GM12878 (cell line): Measurements from ENCODE around the gene SH2B3. TPM values are rescaled to one million over a fixed set of nuclear protein-coding genes. Genes with fewer than 3 reads are reported as not detected.

Experiments
- BRCA1 ChIP-seq: IDR thresholded peaks from 2 replicates; pipeline ENCODE4 v1.6.1; 2011; ENCODE audit warnings: low read depth, low read length, improper control_type of control experiment
- NFYA ChIP-seq: IDR thresholded peaks from 2 replicates; pipeline ENCODE4 v1.6.1; 2011; ENCODE audit warnings: low read depth, mild to moderate bottlenecking, low read length, improper control_type of control experiment, borderline replicate concordance
- NR2C2 ChIP-seq: IDR thresholded peaks from 2 replicates; pipeline ENCODE4 v1.6.1; 2011; ENCODE audit warnings: borderline replicate concordance, low read depth; ENCODE audit not compliant: control insufficient read depth, insufficient read length
- NRF1 ChIP-seq: conservative IDR thresholded peaks from 2 replicates; pipeline ENCODE4 v1.6.1; 2011; ENCODE audit warnings: mild to moderate bottlenecking, low read depth, low read length, improper control_type of control experiment
- PAX8 ChIP-seq: fragments of 450-650 bp; IDR thresholded peaks from 2 replicates; pipeline ENCODE4 v1.6.1; 2017; ENCODE audit warnings: mild to moderate bottlenecking, moderate library complexity
- RUNX3 ChIP-seq: IDR thresholded peaks from 2 replicates; pipeline ENCODE4 v1.6.1; 2012; ENCODE audit warnings: low read length, inconsistent platforms
- polyA plus RNA-seq, 11 experiments: library from polyadenylated mRNA; depleted of rRNA in 4 of 11; unstranded in 6 of 11; stranded (reverse) in 5 of 11; fragments of >200 nt; fragmentation: Nextera tagmentation in 4 of 11; fragmentation: Illumina TruSeq in 1 of 11; extraction: Ambion mirVana in 4 of 11; extraction: Trizol in 1 of 11; gene quantifications; 1 replicate in 1 of 11; 2 replicates in 10 of 11; pipeline versions ENCODE4 v1.2.1 to v1.2.3, GENCODE V29; 2011 to 2016; ENCODE audit warnings: inconsistent platforms in 2 of 11, missing spikeins in 2 of 11, low read depth in 1 of 11
- total RNA-seq, 4 experiments: library from RNA; depleted of rRNA in 3 of 4; stranded (reverse); fragments of >200 nt in 3 of 4; fragmentation: Illumina TruSeq in 1 of 4; extraction: Trizol in 1 of 4; gene quantifications; 2 replicates each; pipeline versions ENCODE4 v1.2.1 to v1.2.3, GENCODE V29; 2013 to 2021
- TF ChIP-seq, protein P1 (sequence below): fragments of 450-650 bp; IDR thresholded peaks from 2 replicates; pipeline ENCODE4 v1.6.1; 2017; ENCODE audit warnings: borderline replicate concordance
- TF ChIP-seq, protein P2 (sequence below): fragments of 450-650 bp; formaldehyde crosslinking; IDR thresholded peaks from 2 replicates; pipeline ENCODE4 v1.4.0; 2022; ENCODE audit warnings: mild to moderate bottlenecking, moderate library complexity

SH2B3 gene
- total and polyA plus RNA-seq, 10 of the 15 experiments (the other 5 are each of a cell fraction or from before 2014, with no cell fraction given) = 5.8 to 46.4 (median 23.3) TPM

- TF ChIP-seq RUNX3 = no peak
- no peak for TF ChIP-seq NR2C2
- TF ChIP-seq NRF1 = no peak
- TF ChIP-seq, protein P1, sequence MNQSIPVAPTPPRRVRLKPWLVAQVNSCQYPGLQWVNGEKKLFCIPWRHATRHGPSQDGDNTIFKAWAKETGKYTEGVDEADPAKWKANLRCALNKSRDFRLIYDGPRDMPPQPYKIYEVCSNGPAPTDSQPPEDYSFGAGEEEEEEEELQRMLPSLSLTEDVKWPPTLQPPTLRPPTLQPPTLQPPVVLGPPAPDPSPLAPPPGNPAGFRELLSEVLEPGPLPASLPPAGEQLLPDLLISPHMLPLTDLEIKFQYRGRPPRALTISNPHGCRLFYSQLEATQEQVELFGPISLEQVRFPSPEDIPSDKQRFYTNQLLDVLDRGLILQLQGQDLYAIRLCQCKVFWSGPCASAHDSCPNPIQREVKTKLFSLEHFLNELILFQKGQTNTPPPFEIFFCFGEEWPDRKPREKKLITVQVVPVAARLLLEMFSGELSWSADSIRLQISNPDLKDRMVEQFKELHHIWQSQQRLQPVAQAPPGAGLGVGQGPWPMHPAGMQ = no peak
- no peak for TF ChIP-seq BRCA1
- TF ChIP-seq PAX8 = no peak
- TF ChIP-seq, protein P2, sequence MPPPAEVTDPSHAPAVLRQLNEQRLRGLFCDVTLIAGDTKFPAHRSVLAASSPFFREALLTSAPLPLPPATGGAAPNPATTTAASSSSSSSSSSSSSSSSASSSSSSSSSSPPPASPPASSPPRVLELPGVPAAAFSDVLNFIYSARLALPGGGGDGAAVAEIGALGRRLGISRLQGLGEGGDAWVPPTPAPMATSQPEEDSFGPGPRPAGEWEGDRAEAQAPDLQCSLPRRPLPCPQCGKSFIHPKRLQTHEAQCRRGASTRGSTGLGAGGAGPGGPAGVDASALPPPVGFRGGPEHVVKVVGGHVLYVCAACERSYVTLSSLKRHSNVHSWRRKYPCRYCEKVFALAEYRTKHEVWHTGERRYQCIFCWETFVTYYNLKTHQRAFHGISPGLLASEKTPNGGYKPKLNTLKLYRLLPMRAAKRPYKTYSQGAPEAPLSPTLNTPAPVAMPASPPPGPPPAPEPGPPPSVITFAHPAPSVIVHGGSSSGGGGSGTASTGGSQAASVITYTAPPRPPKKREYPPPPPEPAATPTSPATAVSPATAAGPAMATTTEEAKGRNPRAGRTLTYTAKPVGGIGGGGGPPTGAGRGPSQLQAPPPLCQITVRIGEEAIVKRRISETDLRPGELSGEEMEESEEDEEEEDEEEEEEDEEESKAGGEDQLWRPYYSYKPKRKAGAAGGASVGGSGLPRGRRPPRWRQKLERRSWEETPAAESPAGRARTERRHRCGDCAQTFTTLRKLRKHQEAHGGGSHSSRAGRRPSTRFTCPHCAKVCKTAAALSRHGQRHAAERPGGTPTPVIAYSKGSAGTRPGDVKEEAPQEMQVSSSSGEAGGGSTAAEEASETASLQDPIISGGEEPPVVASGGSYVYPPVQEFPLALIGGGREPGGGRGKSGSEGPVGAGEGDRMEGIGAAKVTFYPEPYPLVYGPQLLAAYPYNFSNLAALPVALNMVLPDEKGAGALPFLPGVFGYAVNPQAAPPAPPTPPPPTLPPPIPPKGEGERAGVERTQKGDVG (CRISPR knock-in tag) = no peak
- TF ChIP-seq NFYA = no peak
Measured at GRCh38 chr12:111398530-111398929, 7.2 kb upstream of the SH2B3 start (continued).
